MM.1S (cell line): ENCODE data around the gene POLH.

Experiments
- CTCF ChIP-seq: fragments of 300-600 bp; sonication (generic); IDR thresholded peaks from 2 replicates; pipeline ENCODE4 v1.5.1; 2016; ENCODE audit warnings: antibody characterized with exemption, low read length, mixed read lengths
- EZH2phosphoT487 ChIP-seq: fragments of 300-600 bp; sonication (generic); IDR thresholded peaks from 2 replicates; pipeline ENCODE4 v1.6.1; 2018; ENCODE audit warnings: antibody characterized with exemption, low read length

DNA sequence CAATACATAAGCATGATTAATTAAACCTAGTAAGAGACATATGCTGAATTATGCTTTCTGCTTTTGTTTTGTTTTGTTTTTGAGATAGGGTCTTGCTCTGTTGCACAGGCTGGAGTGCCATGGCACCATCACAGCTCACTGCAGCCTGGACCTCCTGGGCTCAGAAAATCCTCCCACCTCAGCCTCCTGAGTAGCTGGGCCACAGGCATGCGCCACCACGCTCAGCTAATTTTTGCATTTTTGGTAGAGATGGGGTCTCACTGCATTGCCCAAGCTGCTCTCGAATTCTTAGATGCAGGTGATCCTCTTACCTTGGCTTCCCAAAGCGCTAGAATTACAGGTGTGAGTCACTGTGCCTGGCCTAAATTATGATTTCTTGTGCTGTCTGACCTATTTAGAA is 4.0 kb upstream of the POLH start:
- TF ChIP-seq EZH2phosphoT487: no peak
- no peak for TF ChIP-seq CTCF
